ENCODE data around the gene CARHSP1.
"Not testable (repeated sequence)": the region's sequence is repeated elsewhere in the genome, so short reads cannot be mapped to it uniquely, and the experiment has no call there.

Gene CARHSP1

GRCh38 chr16:8853150-8853549, 15.7 kb downstream of the CARHSP1 start:
- DNase-seq = no peak

GRCh38 chr16:8852534-8852933, 16.3 kb downstream of the CARHSP1 start:
- no peak for DNase-seq

DNA sequence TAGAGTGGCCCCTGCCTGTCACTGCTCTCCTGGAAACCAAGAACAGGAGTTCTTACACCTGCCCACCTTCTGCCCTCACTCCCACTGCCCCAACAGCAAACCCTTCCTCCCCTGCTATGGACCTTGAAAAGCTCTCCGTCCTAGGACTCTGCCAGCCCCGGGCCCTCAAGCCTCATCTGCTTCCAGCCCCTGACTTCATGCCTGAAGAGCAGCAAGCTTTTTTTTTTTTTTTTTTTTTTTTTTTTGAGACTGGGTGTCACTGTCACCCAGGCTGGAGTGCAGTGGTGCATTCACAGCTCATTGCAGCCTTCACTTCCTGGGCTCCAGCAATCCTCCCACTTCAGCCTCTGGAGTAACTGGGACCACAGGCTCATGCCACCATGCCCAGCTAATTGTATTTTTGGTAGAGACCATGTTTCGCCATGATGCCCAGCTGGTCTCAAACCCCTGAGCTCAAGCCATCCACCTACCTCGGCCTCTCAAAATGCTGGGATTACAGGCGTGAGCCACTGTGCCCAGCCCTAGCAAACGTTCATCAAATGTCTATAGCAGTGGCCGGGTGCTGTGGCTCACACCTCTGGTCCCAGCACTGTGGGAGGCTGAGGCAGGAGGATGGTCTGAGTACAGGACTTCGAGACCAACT, 16.9 kb downstream of the CARHSP1 start:
- DNase-seq = no peak

GRCh38 chr16:8850279-8850885, 18.4 kb downstream of the CARHSP1 start:
- no peak for DNase-seq

- no peak for DNase-seq
These were observed 19.3 kb downstream of the CARHSP1 start for GRCh38 chr16:8849411-8850011.

DNA sequence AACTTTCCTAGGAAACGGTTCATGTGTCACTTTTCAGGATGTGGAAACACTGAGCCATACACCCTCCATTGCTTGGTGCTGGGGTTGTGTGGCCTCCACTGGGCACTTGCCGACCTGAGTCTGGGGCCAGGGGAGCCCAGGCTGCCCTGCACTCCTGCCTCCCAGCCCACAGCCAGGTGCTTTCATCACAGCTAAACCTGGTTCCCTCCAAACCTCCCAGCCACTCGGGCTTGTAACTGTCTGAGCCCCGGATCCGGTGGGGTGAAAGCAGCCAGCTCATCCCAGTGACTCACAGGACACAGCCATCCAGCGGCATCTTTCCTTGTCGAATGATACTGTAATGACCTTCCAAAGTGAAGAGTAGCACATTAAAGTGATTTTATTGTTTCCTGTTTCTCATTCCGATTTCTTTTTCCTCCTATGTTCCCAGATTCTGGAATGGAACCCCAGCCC, 19.8 kb downstream of the CARHSP1 start:
- DNase-seq = no peak

DNA sequence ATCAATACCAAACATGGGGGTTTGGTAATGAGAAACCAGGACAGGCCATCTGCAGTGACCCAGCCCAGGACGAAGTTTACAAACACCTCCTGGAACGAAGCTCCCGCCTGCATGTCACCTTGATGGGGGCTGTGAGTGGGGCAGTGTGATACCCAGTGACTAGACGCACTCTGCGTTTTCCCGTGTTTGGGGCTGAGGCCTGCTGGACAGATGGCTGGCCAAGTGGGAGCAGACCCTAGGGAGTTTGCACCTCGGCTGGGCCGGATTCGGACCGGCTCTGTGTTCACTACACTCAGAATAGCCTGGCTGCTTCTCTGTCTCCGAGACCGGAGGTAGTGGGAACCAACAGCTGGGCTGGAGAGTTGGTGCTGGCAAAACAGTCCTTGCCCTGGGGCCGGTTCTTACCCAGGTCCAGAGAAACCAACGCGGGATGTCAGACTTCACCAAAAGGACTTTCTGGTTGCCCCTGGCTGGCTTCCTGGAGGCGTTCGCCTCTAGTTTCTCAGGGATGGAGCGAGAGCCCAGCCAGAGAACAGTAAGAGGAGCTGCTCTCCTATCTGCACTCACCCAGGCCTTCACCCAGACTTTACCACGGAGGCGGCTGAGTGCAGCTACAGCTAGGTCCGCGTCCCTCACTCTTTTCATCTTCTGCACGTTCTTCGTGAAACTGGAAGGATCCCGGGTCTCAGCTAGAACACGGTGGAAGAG, 20.4 kb downstream of the CARHSP1 start:
- DNase-seq = no peak

GRCh38 chr16:8847623-8848022, 21.2 kb downstream of the CARHSP1 start:
- DNase-seq = no peak

DNA sequence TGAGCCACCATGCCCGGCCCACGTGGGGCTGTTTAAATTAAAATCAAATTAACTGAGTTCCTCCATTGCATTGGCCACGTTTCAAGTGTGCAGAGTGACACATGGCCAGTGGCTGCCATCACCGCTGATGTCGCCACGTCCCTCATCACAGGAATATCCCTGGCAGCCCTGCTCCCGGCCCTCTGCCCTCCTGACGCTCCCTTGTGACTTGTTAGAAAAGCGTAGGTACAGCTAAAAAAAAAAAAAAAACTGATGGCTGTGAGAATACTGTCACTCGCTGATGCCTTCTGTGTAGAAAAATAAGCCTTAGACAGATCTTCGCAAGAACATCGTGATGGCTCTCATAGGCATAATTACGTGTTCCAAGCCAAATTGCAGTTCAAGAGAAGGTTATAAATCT, 21.7 kb downstream of the CARHSP1 start:
- no peak for DNase-seq

DNA sequence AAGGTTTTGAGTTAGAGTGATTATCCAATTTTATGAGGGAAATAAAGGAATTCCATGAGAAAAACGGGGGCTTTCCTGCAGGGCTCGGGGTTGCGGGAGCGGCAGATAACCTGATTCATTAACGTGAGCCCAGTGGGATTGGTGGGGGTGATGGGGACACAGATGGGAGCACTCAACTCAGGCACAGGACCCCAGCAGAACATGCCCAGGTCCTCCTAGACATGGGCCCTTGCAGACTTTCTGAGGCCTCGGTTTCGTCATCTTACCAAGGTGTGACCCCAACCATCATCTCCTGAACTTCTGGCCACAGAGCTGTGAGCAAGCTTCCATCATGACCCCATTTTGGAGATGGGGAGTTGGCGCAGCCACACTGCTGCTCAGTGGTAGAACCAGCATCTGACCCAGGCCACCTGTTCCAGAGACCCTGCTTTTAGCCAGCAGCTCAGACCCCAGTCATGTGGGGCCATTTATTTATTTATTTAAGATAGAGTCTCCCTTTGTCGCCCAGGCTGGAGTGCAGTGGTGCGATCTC, 22.3 kb downstream of the CARHSP1 start:
- no peak for DNase-seq

DNA sequence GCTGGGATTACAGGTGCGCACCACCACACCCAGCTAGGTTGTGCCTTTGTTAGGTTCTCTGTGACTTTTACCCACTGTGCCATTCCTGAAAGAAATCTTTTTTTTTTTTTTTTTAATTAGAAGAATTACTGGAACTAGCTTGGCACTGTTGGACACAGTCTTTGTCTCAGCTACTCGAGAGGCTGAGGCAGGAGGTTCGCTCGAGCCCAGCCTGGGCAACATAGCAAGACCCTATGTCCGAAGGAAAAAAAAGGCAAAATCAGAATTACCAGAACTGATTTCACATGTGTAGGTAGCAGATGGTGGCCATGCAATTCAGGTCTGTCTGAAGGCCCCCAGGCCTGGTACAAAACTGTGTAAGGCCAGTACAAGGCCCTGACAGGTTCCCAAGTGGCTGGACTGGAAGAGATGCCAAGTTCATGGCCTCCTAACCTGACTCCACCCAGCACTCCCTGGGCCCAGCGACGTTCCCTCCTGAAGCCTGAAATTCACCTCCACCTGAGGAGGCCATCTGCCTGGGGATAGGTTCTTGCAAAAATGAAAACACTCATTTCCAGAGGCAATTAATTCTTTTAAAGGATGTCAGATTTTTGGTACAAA, 23.0 kb downstream of the CARHSP1 start:
- no peak for DNase-seq

DNA sequence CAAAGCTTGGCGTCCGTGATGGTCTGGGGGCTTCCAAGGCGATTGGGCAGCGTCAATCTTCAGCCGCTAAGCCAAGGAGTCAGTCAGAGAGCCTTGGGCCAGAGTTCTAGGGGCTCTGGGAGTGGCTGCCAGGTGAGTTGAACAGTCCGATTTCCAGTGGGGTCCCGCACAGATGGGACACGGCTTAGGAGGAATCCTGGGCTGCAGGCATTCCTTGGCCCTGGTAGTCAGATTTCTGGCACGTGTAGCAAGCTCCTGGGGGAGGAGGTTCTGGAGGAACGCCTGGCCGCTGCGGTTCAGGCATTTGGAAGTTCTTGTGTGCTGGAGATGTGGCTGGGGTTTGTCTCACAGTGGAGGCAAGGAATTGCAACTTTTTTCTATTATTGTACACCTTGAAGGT, 25.5 kb downstream of the CARHSP1 start:
- not testable (repeated sequence) for DNase-seq

DNA sequence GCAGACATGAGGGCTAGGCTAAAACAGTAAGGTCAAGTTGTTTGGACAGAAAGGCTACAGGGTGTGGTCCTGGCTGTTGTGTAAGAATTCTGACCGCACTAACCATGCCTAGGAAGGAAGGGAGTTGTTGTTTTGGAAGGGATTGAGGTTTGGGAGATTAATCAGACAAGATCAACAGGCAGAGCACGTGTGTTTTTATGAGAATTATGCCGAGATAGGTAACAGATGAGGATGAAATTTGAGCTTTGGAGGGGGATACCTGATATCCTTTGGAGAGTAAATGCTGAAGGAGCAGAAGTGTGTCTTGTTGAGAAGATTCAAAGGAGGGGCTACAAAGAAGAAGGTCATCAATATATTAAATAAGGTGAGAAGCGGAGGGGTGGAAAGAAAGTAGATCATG, 26.8 kb downstream of the CARHSP1 start:
- not testable (repeated sequence) for DNase-seq

GRCh38 chr16:8837594-8837993, 31.2 kb downstream of the CARHSP1 start:
- not testable (repeated sequence) for DNase-seq

DNA sequence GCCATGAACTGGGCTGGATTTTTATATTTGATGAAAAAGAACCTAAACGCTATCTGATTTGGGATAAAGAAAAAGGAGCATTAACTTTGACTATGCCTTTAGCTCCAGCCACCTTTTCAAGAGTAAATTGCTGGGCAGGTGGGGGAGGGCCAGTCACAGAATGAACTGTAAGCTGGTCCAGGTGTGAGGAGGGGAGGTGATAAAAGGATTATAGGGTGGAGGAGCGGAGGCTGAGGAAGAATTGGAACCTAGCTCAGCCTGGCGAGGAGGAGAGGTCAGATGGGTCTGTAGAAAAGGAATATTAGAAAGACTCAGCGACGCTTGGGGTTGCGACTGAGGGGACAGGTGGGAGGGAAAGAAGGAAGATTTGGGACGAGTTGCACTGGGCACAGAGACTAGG, 32.0 kb downstream of the CARHSP1 start:
- DNase-seq = not testable (repeated sequence)

DNA sequence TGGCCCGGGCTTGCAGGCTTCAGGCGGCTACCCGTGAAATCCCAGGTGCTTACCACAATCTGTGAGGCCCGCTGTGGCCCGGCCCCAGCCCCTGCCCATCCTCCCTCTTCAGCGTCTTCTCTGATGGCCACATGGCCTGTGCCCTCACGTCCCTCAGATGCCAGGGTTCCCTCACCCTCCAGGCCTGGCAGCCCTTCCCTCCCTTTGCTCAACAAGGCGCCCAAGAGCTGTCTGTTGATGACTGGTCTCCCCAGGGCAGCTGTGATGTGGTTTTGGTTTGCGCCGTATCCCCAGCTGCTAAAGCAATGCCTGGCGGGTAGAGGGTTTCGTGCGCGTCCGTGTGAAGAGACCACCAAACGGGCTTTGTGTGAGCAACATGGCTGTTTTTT, 36.1 kb downstream of the CARHSP1 start:
- no peak for DNase-seq

DNA sequence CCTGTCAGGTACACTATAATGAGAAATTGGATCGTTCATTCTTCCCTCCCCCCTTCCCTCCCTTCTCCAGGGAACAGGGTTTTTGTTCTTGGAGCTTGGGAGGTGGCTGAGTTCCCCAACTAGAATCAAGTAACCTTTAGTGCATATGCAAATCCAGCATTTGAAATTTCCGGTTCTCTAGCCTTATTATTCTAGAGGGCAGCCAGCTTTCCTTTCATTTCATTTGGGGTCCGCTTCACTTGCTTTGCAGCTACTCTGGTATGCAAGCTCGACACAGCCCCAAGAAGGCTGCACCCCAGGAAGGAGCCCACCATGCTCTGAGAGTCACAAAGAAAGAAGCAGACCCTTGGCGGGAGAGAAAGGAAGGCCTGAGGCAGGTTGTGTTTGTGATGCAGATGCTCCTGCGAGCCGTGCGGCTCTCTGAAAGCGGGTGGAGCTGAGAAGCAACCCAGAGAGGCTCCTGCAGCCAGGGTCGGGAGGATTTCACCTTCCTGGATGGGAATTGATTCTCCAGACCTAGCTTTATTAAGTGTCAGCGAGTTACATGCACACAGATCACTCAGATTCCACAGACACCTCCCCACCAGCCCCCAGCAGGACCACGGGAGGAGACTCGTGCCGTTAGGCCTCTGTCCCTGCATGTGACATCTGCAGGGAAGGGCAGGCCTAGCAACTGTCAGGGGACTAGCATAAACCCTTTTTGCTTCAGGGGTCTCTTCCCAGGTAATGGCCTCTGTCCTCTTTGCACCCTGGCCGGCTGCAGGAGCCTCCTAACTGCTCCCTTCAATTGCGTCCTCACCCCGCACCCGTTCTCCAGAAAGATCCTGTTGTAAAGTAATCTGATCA, 36.7 kb downstream of the CARHSP1 start:
- DNase-seq = no peak

DNA sequence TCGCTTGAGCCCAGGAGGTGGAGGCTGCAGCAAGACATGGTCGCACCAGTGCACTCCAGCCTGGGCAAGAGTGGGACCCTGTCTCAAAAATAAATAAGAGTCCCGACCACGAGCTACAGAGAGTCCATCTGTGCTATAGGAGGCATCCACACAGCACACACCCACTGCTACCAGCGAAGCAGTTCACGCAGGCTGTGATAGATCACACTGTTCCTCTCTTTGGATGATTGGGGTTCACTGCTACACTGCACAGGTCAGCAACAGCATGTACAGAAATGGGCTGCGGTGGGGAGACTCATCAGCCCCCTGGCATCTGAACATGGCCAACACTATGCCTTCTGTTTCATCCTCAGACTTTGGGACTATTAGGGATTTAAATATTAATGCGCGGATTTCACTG, 37.4 kb downstream of the CARHSP1 start:
- no peak for DNase-seq

DNA sequence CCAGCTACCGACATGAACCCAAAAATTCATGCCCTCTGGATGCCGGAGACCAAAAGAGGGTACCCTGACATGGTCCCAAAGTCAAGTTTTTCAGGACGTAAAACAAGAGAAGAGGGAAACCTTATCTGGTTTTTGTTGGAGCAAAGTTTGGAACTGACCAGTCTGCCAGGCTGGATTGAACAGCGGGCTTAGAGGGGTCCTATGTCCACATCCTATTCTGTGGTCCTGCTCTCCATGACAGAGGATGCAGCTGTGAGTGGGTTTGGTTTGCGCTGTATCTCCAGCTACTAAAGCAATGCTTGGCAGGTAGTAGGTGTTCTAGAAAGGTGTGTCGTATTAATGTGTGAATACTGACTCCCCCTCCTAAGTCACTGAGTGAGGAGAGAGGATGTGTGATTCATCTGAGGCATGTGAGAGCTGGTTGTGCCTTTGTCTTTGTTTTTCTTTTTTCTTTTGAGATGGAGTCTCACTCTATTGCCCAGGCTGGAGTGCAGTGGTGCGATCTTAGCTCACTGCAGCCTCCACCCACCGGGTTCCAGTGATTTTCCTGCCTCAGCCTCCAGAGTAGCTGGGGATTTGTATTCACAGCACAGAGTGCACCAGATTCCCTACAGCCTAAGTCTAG, 40.2 kb downstream of the CARHSP1 start:
- DNase-seq = no peak

GRCh38 chr16:8826278-8826879, 42.4 kb downstream of the CARHSP1 start:
- DNase-seq = no peak

DNA sequence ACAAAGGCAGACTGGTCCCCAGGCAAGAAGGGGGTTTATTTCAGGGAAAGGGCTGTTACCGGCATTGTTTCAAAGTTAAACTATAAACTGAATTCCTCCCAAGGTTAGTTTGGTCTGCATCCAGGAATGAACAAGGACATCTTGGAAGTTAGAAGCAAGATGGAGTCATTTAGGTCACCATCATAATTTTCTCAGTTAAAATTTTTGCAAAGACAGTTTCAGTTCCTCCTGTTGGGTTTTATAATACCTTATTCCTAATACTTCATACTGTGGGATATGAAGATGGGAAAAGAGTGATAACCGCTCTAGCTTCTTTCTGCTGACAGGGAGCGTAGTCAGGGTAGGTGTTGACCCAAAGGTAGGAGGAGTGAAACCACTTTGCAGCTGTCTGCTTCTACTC, 46.4 kb downstream of the CARHSP1 start:
- DNase-seq = no peak
